PC-3 (cell line): Measurements from ENCODE around the gene ZCCHC2.

Experiments used
- CTCF ChIP-seq: fragments of 300-600 bp; sonication (generic); conservative IDR thresholded peaks from 2 replicates; pipeline ENCODE4 v1.5.1; 2017; ENCODE audit warnings: antibody characterized with exemption, low read depth, mild to moderate bottlenecking, low read length
- EZH2 ChIP-seq: fragments of 300-600 bp; sonication (generic); IDR thresholded peaks from one replicate; pipeline ENCODE4 v1.6.1; 2017; ENCODE audit warnings: antibody characterized with exemption, mild to moderate bottlenecking, low read length; ENCODE audit not compliant: unreplicated experiment
- EZH2phosphoT487 ChIP-seq: fragments of 300-600 bp; sonication (generic); IDR thresholded peaks from 2 replicates; pipeline ENCODE4 v1.6.1; 2018; ENCODE audit warnings: mild to moderate bottlenecking, antibody characterized with exemption, low read length, borderline replicate concordance

DNA sequence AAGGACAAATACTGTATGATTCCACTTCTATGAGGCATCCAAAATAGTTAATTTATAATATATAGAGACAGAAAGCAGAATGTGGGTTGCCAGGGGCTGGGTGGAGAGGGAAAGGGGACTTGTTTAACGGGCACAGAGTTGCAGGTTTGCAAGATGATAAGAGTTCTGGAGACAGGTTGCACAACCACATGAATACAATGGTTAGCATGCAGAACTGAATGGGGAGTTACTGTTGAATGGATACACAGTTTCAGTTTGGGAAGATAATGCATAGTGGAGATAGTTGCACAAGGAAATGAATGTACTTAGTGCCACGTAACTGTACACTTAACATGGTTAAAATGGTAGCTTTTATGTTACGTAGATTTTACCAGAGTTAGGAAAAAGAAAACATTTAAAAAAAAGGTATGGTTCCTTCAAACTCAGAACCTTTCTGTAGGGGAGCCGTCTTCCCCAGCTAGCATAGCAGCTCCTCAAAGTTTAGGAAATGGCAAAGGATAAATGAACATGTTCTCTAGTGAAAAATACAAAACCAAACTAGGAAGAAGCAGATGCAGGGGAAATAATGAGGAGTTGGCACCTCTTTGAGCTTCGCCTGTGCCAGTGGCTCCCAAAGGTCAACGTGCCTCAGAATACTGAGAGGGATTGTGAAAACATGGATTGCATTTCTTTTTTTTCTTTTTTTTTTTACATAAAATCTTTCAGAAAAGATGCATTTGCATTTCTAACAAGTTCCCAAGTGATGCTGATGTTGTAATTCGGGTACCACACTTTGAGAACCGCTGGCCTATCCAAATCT is 95.2 kb downstream of the ZCCHC2 start:
- TF ChIP-seq CTCF = no peak
- TF ChIP-seq EZH2 = no peak
- no peak for TF ChIP-seq EZH2phosphoT487
